PC-3 (cell line): ENCODE results near the gene LDHAL6B.

ENCODE experiments used
- EZH2 ChIP-seq: fragments of 300-600 bp; sonication (generic); IDR thresholded peaks from one replicate; pipeline ENCODE4 v1.6.1; 2017; ENCODE audit warnings: antibody characterized with exemption, mild to moderate bottlenecking, low read length; ENCODE audit not compliant: unreplicated experiment
- TF ChIP-seq, protein P1 (sequence below): fragments of 300-600 bp; sonication (generic); conservative IDR thresholded peaks from 2 replicates; pipeline ENCODE4 v1.5.1; 2017; ENCODE audit warnings: antibody characterized with exemption, low read depth, mild to moderate bottlenecking, low read length

DNA sequence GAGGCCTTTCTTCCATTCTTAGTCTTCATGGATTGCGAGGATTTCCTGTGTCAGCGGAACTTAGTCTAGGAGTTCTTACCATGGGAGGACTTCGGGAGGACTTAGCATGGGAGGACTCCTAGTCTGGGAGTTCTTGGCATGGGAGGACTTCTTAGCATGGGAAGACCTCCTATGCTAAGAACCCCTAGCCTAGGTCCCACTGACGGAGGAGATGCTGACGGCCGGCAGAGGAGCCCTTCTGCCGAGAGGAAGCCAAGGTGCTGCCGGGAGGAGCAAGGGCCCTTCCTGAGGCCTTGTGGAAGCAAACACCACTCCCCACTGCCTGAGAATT is 35.6 kb upstream of the LDHAL6B start:
- TF ChIP-seq EZH2: no peak
- TF ChIP-seq, protein P1, sequence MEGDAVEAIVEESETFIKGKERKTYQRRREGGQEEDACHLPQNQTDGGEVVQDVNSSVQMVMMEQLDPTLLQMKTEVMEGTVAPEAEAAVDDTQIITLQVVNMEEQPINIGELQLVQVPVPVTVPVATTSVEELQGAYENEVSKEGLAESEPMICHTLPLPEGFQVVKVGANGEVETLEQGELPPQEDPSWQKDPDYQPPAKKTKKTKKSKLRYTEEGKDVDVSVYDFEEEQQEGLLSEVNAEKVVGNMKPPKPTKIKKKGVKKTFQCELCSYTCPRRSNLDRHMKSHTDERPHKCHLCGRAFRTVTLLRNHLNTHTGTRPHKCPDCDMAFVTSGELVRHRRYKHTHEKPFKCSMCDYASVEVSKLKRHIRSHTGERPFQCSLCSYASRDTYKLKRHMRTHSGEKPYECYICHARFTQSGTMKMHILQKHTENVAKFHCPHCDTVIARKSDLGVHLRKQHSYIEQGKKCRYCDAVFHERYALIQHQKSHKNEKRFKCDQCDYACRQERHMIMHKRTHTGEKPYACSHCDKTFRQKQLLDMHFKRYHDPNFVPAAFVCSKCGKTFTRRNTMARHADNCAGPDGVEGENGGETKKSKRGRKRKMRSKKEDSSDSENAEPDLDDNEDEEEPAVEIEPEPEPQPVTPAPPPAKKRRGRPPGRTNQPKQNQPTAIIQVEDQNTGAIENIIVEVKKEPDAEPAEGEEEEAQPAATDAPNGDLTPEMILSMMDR: no peak
